HG03521 (cell line): Measurements from ENCODE around the gene HSD17B12.
"Not testable (repeated sequence)": the region's sequence is repeated elsewhere in the genome, so short reads cannot be mapped to it uniquely, and the experiment has no call there.

Experiments used
- ATAC-seq: cut with Tn5 transposase; IDR thresholded peaks from one replicate; pipeline ENCODE4 v1.9.1; 2021; ENCODE audit warnings: mild to moderate bottlenecking, moderate library complexity; ENCODE audit not compliant: unreplicated experiment

HSD17B12 gene

DNA sequence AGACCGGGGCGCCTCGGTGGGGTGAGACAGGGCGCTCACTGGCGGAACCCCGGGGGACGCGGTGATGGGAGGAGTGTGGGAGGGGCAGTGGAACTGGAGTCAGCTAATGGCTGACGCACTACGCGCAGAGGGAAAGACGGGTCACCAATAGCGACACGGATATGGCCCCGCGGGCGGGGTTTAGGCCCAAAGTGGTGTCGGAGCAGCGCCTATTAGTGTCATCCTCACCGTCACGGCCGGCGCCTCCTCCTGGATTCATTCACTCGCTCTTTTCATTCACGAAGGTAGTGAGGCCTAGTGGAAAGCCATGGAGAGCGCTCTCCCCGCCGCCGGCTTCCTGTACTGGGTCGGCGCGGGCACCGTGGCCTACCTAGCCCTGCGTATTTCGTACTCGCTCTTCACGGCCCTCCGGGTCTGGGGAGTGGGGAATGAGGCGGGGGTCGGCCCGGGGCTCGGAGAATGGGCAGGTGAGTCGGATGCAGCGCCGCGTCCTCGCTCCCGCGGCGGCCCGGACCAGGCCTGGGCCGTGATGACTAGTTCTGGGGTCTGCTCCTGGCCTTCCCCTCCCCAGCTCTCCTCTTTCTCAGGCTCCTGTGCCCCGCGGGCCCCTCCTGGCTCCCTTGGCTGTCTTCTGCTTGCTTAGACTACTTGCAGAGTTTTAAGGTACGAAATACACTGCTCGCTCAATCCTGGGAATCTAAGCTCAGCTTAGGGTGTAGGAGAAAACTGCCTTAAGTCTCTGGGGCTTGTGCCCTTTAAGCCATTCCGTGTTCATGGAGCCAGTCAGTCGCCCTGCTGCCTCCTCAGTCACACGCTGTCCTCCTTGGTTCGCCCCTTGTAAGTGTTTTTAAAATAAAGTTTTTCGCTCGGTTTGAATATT, at the start of gene HSD17B12:
Gene HSD17B12, plus strand, starts transcription at position 218 of the 880 bp plus-strand sequence. Its CDS starts 90 bp downstream, at position 308.
- ATAC-seq: peak; percentile 99

DNA sequence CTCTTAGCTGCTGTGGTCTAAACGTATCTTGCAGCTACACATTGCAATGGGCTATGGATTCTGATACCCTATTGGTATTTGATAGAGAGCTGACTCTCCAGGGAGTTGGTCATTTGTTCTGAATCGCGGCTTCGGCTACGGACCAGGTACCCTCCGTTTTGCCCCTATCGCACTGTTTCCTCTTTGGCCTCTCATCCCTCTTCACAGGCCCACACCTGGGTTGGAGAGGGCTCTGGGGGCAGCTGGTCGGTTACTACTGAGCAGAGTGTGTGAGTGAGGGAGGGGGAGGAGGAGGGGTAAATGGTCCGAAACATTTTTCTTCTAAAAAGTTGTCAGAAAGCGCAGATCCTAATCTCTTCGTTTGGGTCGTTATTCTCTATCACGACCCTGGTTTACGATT, 48.8 kb upstream of the HSD17B12 start:
- ATAC-seq: no peak

DNA sequence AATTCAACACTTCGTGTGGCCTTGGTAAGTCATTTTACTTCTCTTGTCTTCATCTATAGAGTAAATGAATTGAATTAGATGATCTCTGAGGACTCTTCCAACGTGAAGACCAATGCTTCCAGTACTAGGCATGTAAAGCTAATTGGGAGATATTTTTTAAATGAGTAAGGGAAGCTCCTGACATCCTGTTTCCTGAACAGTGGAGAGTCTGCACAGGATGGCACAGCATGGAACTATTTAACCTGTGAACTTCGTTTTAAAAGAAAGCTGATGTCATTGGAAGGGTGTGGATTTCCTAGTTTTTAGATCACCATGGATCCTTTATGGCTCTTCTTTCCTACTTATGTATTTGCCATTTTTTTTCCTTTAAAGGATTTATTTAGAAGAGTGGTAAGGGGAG, 48.4 kb upstream of the HSD17B12 start:
- ATAC-seq: no peak

DNA sequence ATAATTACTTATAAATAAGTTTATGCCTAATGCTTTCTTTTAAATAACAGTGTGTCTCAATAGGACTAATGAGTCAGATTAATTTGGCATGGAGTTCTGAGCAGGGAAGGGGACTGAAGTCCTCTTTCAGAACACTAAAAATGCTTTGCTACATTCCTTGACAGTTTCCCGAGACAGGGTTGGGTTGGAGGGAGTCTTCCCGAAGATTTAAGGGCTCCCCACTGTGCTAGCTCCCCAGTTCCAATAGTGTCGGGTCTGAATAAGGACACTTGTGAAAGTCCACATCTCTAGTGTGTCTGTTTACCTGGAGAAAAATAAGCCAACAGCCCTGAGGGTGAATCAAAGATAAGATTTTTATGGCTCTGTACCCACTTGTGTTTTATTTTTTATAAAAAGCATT, 41.8 kb upstream of the HSD17B12 start:
- no peak for ATAC-seq

- no peak for ATAC-seq
These were observed 41.3 kb upstream of the HSD17B12 start for GRCh38 chr11:43639224-43639623.

DNA sequence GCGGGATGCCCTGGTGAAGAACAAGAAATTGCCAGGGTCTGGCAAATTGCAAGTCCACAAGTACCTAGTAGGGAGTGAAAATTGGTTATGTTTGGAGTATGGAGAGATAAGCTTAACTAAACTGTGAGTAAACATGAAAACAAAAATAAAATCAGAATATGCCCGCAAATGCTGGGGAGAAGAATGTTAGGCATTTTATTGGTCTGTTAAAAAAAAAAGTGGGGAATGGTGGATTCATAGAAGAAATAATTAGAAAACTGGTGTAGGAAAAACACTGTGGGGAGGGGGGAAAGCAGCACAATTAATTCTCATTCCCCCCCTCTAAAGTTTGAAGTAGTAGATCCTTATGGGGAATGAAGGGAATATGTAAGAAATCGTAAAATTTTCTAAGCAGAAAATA, 40.6 kb upstream of the HSD17B12 start:
- ATAC-seq: no peak

GRCh38 chr11:43643898-43644620, 36.5 kb upstream of the HSD17B12 start:
- ATAC-seq: peak; percentile 100

DNA sequence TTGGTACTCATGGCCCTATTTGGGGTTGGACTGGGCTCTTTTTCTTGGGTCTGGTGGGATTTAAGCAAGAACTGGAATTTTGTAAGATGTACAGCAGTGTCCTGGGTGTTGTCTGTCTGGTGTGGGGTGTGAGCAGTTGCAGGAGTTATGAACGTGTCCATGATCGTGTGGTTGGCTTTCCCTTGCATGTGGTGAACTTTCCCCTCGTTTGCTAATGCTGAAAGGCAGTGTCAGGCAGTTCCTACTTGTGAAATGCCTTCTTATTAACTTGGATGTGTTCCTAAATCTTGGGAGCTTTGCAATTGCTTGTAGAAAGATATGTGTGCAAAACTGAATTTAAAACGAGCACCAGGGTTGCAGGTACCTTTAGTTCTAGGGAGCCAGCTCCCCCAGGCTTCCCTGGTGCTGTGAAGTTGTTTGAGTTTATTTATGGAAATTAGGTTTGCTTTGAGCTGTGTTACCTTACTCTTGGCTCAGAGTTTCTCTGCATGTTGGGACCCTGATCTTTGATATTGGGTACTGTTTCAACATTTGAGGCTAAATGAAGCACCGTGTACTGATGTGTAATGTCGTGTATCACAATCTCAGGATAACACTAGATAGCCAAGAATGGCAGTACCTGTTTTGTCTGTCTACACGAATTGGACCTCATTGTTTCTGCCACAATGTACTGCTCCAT, 35.8 kb upstream of the HSD17B12 start:
- ATAC-seq: no peak

DNA sequence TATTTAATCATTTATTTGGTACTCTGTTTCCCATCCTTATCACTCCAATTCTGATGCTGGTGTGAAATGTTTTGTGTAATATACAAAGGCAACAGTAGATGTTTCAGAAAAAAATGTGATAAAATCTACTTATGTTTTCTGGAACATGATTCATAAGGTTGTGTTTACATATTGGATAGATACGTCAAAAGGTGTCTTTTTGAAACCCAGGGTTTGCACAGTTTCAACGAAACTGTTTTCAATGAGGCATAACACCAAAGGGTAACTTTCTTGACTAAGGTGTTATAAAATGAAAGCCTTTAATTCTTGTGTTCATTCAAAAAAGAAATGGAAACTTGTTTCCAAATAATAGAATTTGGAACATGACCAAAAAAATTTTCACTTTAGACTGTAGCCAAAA, 33.8 kb upstream of the HSD17B12 start:
- ATAC-seq: no peak

- no peak for ATAC-seq
These were observed 31.6 kb upstream of the HSD17B12 start for GRCh38 chr11:43648888-43649287.

GRCh38 chr11:43649501-43649900, 31.0 kb upstream of the HSD17B12 start:
- ATAC-seq: no peak

- no peak for ATAC-seq
These were observed 30.6 kb upstream of the HSD17B12 start for GRCh38 chr11:43649921-43650320.

DNA sequence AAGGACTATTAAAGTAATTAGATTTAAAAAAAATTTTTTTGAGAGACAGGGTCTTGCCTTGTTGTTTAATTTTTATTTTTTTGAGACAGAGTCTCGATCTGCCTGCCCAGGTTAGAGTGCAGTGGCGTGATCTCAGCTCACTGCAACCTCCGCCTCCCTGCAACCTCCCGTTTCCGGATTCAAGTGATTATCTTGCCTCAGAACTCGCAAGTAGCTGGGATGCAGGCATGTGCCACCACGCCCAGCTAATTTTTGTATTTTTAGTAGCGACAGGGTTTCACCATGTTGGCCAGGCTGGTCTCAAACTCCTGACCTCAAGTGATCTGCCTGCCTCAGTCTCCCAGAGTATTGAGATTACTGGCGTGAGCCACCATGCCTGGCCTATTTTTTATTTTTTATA, 17.5 kb upstream of the HSD17B12 start:
- ATAC-seq: not testable (repeated sequence)

DNA sequence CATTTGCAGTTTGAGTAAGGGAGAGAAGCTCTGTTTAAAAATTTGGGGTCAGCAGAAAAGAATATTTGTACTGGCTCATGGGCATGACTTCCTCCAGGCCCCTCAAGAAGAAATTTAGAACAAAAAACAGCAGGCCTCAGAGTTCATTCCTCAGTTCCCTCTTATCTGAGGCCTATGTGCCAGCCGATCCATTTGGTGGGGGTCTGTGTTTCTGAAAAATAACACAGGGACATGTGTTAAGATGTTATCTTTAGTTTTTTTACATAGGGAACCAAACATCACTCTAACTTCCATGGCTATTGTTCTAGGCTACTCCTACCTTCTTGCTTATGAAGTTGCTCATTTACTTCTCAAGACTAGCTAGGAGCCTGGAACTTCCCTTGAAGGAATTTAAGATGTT, 16.2 kb upstream of the HSD17B12 start:
- no peak for ATAC-seq

DNA sequence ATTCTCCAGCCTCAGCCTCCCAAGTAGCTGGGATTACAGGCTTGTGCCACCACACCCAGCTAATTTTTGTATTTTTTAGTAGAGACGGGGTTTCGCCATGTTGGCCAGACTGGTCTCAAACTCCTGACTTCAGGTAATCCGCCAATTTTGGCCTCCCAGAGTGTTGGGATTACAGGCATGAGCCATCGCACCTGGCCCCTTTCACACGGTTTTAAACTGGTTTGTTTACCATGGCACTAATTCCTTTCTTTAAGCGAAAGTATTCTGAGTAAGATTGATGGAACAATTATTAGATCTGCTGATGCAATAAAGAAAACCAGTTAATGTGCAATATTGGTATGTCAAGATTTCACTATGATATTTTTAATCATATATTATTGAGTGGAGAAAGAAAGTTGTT, 9.3 kb upstream of the HSD17B12 start:
- ATAC-seq: not testable (repeated sequence)

DNA sequence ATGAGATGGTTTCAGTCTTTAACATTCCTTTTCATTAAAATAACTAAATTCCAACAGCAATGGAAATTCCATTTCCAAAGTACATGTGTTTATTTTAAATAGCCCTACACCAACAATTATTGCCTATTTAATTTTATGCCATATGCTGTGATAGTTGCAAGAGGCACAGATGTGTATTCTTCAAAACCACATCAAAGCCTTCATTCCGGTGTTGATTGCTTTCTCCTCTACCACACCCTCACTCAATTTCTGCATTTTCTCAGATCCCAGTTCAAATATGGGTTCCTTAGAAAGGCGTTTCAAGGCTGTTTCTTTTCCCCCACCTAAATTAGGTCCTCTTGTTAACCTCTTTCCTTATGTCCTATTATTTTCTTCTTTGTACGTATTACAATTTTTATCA, 6.0 kb upstream of the HSD17B12 start:
- no peak for ATAC-seq

DNA sequence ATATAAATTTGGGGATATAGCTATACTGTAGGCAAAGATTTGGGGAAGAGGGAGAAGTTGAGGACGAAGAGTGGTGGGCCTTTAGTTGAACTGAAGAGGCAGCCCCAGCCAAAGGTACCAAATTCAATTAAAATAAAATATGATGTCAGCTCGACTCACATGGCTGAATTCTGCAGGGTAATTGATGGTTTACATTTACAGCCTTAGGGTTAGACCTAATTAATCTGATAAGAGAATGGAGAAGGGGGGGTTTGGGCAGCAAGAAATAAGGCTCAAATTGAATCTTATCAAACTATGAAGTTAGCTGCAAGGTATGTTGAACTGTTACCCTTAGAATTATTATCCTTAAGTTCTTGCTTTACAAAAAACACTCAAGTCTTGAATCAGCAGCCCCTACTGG, 3.6 kb upstream of the HSD17B12 start:
- ATAC-seq: no peak

DNA sequence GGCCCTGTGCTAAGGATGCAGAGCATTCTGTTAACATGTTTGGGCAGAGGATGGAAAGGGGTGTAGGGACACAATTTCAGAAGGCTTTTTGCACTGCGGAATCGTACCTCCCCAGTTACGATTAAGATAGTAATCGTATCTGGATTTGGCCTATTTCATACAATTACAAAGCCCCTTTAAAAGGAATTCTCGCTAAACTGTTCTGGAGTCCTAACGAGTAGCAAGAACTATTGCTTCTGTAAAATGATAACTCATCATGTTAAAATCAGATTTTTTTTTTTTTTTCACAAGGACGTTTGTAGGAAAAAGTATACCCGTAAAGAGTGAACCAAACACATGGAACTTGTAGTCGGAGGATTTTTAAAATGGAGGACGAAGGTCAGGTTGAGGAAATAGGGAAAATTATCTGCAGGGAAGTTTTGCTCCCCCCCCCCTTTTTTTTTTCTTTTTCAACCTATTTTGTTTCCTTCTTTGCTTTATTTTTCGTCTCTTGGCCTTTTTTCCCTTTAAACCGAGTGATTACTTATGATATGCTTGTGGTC, 934 bp downstream of the HSD17B12 start:
- no peak for ATAC-seq

DNA sequence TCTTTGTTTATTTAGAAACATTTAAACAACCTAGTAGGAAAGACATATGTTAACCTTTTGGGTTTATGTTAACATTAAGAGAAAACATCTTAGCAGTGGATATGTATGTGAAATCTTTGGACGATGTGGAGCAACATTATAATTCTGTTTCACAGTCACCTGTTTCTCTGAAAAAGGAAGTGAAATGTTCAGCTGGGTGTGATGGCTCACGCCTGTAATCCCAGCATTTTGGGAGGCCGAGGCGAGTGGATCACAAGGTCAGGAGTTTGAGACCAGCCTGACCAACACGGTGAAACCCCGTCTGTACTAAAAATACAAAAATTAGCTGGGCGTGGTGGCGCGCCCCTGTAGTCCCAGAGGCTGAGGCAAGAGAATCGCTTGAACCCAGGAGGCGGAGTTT, 1.5 kb downstream of the HSD17B12 start:
- not testable (repeated sequence) for ATAC-seq

DNA sequence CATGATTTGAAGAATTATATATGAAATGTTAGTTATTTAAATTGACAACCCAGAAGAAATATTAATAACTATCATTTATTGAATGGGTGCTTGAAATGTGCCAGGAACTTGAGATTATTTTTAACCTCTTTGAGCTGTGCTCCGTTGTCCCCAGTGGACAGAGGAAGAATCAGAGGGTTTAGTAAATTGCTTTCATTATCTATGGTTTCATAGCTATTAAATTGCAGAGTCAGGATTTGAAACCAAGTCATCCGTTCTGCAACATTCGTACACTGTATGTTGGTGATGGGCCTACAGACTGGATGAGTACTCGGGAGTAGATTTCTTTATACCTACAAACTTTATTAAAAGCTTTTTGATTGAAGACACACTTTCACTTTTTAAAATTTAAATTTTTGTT, 4.9 kb downstream of the HSD17B12 start:
- no peak for ATAC-seq

GRCh38 chr11:43686207-43686606, 5.7 kb downstream of the HSD17B12 start:
- ATAC-seq: no peak
